Transverse colon (tissue), 4 donors: Measurements from ENCODE around the gene MYOF.

Experiments
- EP300 ChIP-seq: sonication (generic); formaldehyde crosslinking; IDR thresholded peaks from one replicate; pipeline ENCODE4 v1.6.1; 2017; ENCODE audit warnings: antibody characterized with exemption, low read depth
- POLR2A ChIP-seq: fragments of 450-650 bp; IDR thresholded peaks from one replicate; pipeline ENCODE4 v1.6.1; 2016; ENCODE audit warnings: antibody characterized with exemption, mild to moderate bottlenecking, moderate library complexity
- POLR2AphosphoS5 ChIP-seq, 3 donors: sonication (generic); formaldehyde crosslinking; IDR thresholded peaks; one replicate each; pipeline ENCODE4 v1.6.1; 2016; ENCODE audit warnings: antibody characterized with exemption in 3 of 3
- TF ChIP-seq, protein P1 (sequence below), 5 experiments: fragments of 200-600 bp in 3 of 5; fragments of 450-650 bp in 2 of 5; sonication (generic) in 3 of 5; IDR thresholded peaks; 1 replicate in 2 of 5; 2 replicates in 3 of 5; pipeline ENCODE4 v1.5.1; 2016 to 2017; ENCODE audit warnings: antibody characterized with exemption in 5 of 5, inconsistent platforms in 3 of 5, mild to moderate bottlenecking in 2 of 5, moderate library complexity in 1 of 5

DNA sequence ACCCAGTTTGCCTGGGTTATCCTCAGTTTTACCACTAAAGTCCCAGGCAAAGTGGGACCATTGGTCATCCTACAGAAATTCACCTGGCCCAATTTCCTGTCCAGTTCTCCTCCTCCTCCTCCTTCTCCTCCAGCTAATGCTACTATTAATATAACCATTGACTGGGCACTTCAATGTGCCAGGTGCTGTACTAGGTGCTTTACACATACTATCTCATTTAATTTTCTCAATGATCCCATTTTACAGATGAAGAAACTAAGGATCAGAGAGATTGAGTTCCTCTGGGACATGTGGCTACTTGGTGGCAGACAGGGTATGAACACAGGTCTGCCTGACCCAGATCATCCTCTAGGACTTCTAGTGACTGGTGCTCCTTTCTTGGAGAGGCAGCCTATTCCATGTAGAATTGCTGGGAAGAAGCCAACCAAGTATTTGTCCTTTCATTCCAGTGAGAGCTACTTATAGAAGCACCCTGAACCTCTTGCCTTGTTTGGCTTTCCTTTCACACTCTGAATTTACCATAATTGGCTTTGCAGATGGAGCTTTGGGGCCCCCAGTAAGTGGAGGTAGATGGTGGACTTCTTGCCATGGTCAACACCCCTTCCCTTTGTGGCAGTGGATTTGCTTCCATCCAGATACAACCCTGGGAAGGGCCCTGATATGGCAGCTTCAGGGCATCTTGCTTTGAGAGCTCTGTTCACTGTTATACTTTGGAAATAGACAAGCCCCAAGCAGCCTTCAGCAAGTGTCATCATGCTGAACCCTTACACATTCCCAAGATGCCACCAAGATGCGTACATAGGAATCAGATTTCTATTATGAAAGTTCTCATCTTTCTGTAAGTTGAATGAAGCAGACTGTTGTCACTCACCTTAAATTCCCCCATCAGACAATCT, 78.7 kb downstream of the MYOF start:
- no peak for TF ChIP-seq POLR2A
- TF ChIP-seq POLR2AphosphoS5 (IDR thresholded peaks at IDR 0.05), result no peak
- TF ChIP-seq, protein P1, sequence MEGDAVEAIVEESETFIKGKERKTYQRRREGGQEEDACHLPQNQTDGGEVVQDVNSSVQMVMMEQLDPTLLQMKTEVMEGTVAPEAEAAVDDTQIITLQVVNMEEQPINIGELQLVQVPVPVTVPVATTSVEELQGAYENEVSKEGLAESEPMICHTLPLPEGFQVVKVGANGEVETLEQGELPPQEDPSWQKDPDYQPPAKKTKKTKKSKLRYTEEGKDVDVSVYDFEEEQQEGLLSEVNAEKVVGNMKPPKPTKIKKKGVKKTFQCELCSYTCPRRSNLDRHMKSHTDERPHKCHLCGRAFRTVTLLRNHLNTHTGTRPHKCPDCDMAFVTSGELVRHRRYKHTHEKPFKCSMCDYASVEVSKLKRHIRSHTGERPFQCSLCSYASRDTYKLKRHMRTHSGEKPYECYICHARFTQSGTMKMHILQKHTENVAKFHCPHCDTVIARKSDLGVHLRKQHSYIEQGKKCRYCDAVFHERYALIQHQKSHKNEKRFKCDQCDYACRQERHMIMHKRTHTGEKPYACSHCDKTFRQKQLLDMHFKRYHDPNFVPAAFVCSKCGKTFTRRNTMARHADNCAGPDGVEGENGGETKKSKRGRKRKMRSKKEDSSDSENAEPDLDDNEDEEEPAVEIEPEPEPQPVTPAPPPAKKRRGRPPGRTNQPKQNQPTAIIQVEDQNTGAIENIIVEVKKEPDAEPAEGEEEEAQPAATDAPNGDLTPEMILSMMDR (IDR thresholded peaks at IDR 0.05), result no peak
- no peak for TF ChIP-seq EP300
